Measurements from ENCODE around the gene GFPT1. TPM values are rescaled to one million over a fixed set of nuclear protein-coding genes. Genes with fewer than 3 reads are reported as not detected.

The GFPT1 gene
- total RNA-seq, 1 donor from 2014 or later: 52.8 TPM

DNA sequence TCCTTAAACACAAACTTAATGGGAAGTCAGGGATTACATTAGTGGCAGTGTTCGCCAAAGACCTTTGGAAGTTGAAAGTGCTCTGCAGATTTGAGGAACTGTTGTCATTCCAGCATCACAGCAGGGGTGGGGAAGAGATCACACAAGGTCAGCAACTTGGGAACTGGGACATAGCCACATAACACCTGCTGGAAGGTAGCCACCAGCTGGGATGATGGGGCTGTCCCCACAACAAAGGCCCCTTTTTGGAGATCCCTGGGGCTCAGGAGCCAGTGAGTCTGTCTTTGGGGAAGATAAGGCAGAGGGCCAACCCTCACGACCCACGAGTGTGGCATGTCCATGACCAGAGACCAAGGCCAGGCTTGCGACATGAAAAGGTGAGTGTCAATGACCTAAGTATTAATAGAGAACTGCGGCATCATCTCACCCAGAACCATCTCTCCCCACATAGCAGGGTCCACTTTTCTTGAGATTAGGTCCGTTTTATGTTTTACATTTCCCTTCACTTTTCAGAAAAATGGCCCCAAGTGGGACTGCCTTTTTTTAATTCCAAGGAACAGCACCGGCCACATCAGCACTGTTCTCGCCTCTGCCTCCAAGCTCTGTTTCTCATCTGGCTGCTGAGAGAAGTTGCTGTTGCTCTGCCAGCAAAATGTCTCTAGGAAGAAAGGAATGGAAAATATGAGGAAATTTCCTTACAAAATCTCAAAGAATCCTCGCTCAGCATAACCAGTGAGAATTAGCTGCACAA is 106.9 kb downstream of the GFPT1 start:
- Mint-ChIP-seq H3K27me3 (ENCODE audit: unreplicated experiment) (no peaks in the 10 kb centered on the region), H3K9me3 (ENCODE audit: unreplicated experiment) (no peaks in the 10 kb centered on the region), H3K4me1 (ENCODE audit: unreplicated experiment) (peaks cover 10% of the 10 kb centered on the region), H3K36me3 (ENCODE audit: low read depth, unreplicated experiment) (no peaks in the 10 kb centered on the region), H3K4me3 (ENCODE audit: unreplicated experiment) (no peak overlapping the region), H3K27ac (ENCODE audit: unreplicated experiment) (no peak overlapping the region)
- TF ChIP-seq, protein P1, sequence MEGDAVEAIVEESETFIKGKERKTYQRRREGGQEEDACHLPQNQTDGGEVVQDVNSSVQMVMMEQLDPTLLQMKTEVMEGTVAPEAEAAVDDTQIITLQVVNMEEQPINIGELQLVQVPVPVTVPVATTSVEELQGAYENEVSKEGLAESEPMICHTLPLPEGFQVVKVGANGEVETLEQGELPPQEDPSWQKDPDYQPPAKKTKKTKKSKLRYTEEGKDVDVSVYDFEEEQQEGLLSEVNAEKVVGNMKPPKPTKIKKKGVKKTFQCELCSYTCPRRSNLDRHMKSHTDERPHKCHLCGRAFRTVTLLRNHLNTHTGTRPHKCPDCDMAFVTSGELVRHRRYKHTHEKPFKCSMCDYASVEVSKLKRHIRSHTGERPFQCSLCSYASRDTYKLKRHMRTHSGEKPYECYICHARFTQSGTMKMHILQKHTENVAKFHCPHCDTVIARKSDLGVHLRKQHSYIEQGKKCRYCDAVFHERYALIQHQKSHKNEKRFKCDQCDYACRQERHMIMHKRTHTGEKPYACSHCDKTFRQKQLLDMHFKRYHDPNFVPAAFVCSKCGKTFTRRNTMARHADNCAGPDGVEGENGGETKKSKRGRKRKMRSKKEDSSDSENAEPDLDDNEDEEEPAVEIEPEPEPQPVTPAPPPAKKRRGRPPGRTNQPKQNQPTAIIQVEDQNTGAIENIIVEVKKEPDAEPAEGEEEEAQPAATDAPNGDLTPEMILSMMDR (IDR thresholded peaks at IDR 0.05; ENCODE audit: unreplicated experiment): no peak
- no peak for DNase-seq (ENCODE audit: low spot score)

DNA sequence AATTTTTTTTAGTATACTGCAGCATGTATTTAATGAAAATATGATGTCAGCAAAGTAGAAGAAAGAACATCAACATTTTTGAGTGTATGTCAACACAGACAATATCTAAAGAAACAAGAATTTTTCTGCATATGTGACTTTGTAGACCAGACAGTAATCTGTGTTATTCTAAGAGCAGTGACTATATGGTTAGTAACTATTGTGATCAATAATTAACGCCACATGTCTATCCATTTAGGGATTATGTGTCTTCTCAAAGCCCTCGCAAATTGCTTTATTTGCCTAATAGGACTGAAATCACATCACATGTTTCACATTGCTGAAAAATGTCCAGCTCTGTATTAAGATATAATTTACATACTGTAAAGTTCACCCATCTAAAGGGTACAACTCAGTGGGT is 107.8 kb downstream of the GFPT1 start:
- H3K4me1 Mint-ChIP-seq (ENCODE audit: unreplicated experiment): peaks cover 10% of the 10 kb centered on the region
- H3K27me3 Mint-ChIP-seq (ENCODE audit: unreplicated experiment): no peaks in the 10 kb centered on the region
- H3K9me3 Mint-ChIP-seq (ENCODE audit: unreplicated experiment): no peaks in the 10 kb centered on the region
- no peak for DNase-seq (ENCODE audit: low spot score)
- no peak overlapping the region for H3K4me3 Mint-ChIP-seq (ENCODE audit: unreplicated experiment)
- TF ChIP-seq, protein P1 (IDR thresholded peaks at IDR 0.05; ENCODE audit: unreplicated experiment): no peak
- no peaks in the 10 kb centered on the region for H3K36me3 Mint-ChIP-seq (ENCODE audit: low read depth, unreplicated experiment)
- H3K27ac Mint-ChIP-seq (ENCODE audit: unreplicated experiment): no peak overlapping the region

DNA sequence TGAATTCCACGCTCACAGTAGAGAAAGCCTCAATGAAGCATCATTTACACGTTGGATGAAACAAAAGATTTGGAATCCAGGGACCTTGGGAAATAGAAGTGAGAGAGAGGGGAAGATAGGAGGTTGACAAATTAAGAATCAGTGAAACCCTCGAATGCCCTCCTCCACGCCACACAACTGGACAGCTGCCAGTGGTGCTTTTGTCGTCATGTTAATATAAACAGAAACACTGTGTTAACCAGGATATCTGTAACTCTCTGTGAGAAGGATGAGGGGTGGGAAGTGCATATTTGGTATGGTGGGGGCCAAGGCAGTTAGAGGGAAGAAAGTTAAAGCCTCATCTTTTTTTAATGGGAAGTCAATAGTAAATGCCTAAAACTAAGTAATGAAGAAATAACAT is 108.7 kb downstream of the GFPT1 start:
- Mint-ChIP-seq H3K27me3 (ENCODE audit: unreplicated experiment) (no peaks in the 10 kb centered on the region), H3K27ac (ENCODE audit: unreplicated experiment) (no peak overlapping the region)

DNA sequence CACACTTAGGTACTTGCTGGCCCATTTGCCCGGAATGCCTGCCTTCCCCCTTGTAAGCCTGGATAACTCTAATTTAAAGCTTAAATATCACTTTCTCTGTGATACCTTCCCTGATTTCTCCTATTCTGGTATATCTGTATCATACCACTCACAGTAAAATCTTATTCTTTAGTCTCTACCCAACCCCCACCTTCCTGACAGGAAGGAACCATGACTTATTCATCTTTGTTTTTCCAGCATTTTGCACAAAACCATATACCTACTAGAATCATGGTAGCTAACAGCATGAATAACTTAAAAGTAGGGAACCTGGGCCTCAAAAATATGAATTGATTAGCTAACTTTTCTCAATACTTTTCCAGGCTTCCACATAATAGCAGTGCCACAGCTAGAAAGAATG is 111.5 kb downstream of the GFPT1 start:
- Mint-ChIP-seq H3K27ac (ENCODE audit: unreplicated experiment) (no peak overlapping the region), H3K27me3 (ENCODE audit: unreplicated experiment) (no peaks in the 10 kb centered on the region), H3K36me3 (ENCODE audit: low read depth, unreplicated experiment) (no peaks in the 10 kb centered on the region), H3K4me3 (ENCODE audit: unreplicated experiment) (no peak overlapping the region), H3K9me3 (ENCODE audit: unreplicated experiment) (no peaks in the 10 kb centered on the region), H3K4me1 (ENCODE audit: unreplicated experiment) (peaks cover 10% of the 10 kb centered on the region)
- TF ChIP-seq, protein P1 (IDR thresholded peaks at IDR 0.05; ENCODE audit: unreplicated experiment): no peak
- DNase-seq (ENCODE audit: low spot score): no peak

More for the DNA sequence above, 108.7 kb downstream of the GFPT1 start:
- H3K4me3 Mint-ChIP-seq (ENCODE audit: unreplicated experiment): no peak overlapping the region
- H3K9me3 Mint-ChIP-seq (ENCODE audit: unreplicated experiment): no peaks in the 10 kb centered on the region
- DNase-seq (ENCODE audit: low spot score): no peak
- TF ChIP-seq, protein P1 (IDR thresholded peaks at IDR 0.05; ENCODE audit: unreplicated experiment): no peak
- peaks cover 10% of the 10 kb centered on the region for H3K4me1 Mint-ChIP-seq (ENCODE audit: unreplicated experiment)
- no peaks in the 10 kb centered on the region for H3K36me3 Mint-ChIP-seq (ENCODE audit: low read depth, unreplicated experiment)

DNA sequence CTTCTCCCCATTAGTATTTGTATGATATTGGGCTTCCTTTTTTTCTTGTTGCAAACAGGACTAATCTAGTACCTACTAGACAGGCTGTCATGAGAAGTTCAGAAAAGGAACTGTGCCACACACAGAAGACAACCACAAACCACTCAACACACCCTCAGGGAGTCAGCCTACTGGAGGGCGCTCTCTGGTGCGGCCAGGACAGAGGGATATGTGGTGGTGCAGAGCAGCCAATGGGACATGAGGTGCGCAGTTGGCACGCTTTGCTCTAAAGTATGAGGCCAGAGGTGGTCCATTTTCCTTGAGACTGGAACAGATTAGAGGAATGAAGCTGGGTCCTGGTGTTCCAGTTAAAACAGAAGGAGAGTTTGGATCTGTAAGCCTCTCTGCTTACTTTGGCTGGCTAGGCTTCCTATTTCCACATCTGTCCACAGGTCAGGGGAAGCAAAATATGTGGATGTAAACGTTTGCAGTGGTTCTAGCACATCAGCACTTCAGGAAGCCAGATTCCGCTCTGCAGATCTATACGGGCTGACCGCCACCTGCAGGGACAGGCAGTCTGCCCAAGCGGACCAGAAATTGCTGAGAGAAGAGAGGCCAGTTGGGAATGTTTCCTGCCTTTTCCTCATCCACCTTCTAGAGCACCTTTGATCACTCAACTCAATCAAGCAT is 114.1 kb downstream of the GFPT1 start:
- DNase-seq (ENCODE audit: low spot score): no peak
- H3K4me1 Mint-ChIP-seq (ENCODE audit: unreplicated experiment): peaks cover 10% of the 10 kb centered on the region
- H3K4me3 Mint-ChIP-seq (ENCODE audit: unreplicated experiment): no peak overlapping the region
- H3K36me3 Mint-ChIP-seq (ENCODE audit: low read depth, unreplicated experiment): no peaks in the 10 kb centered on the region
- no peaks in the 10 kb centered on the region for H3K27me3 Mint-ChIP-seq (ENCODE audit: unreplicated experiment)
- H3K9me3 Mint-ChIP-seq (ENCODE audit: unreplicated experiment): no peaks in the 10 kb centered on the region
- TF ChIP-seq, protein P1 (IDR thresholded peaks at IDR 0.05; ENCODE audit: unreplicated experiment): no peak
- no peak overlapping the region for H3K27ac Mint-ChIP-seq (ENCODE audit: unreplicated experiment)

Measured in endothelial cell (in vitro differentiated cells).